Cardiac fibroblast (primary cell): ENCODE results near the gene PARVB.
A peak's percentile ranks its signal among the peaks of the same experiment; 100 is the strongest.

Experiments used
- DNase-seq, 2 donors: peaks; one replicate each; pipeline versions ENCODE4 v3.0.0 to v3.0.0-alpha.2; 2010; ENCODE audit warnings: low read depth in 2 of 2
- H3K4me3 ChIP-seq, 2 donors: replicated peaks in 1 of 2; 1 replicate in 1 of 2; 2 replicates in 1 of 2; pipeline ENCODE4 v1.5.1; 2011; ENCODE audit warnings: low read depth in 2 of 2, low read length in 2 of 2, mild to moderate bottlenecking in 2 of 2, moderate library complexity in 1 of 2
- CTCF ChIP-seq: IDR thresholded peaks from one replicate; pipeline ENCODE4 v1.5.1; 2011; ENCODE audit warnings: low read depth, mild to moderate bottlenecking, low read length, inconsistent platforms

PARVB gene

DNA sequence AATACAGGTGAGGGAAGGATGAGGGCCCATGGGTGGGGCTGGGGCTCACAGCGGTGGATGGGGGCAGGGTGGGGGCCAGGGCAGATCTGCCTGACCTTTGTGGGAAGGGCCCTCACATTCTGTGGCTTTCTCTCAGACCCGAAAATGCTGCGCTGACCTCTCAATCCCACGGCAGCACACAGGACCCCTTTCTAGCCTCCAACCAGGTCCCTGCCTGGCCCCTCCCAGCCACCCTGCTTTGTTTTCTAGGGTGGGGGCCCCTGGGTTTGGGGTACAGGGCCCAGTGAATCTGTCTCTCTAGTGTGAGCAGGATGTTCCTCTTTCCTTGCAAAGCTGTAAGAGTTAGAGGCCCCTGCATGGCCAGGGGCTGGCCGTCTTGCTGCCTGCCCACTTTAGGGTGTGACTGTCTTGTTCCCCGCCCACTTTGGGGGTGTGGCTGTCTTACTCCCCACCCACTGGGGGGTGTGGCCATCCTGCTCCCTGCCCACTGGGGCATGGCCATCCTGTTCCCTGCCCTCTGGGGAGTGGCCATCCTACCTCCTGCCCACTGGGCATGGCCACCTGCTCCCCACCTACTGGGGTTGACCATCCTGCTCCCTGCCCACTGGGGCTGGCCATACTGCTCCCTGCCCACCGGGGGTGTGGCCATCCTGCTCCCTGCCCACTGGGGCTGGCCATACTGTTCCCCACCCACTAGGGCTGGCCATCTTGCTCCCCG lies 168.2 kb downstream of the PARVB start:
- no peak overlapping the region for H3K4me3 ChIP-seq
- no peak for TF ChIP-seq CTCF
- DNase-seq = peak in 1 of 2 donors; percentile 25

DNA sequence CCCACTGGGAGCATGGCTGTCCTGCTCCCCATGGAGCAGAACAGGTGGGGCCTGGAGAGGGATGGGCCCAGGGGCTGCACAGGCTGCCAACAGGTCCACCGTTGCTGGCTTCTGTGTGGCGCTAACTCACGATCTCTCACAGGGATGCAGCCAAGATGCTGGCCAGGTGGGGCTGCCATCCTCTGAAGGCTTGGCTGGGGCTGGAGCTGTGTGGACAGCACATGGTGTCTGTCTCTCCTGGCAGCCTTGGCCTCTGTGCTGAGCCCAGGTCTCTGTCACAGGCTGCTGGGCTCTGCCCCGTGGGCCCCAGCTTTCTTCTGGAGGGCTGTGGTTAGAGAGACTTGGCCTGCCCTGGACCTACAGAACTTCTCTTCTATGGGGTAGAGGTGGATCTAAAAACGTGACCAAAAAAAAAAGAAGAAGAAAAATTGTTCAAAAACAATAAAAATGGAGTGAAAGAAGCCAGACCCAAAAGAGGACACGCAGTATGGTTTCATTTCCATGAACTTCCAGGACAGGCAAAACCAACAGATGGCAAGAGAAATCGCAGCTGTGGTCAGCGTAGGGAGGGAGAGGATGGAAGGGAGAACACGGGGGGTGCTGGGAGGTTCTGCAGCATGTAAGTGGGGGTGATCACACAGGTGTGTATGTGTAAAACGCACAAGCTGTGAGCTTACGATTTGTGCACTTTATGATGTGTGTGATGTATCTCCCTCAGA lies 168.9 kb downstream of the PARVB start:
- DNase-seq = no peak
- no peak overlapping the region for H3K4me3 ChIP-seq

GRCh38 chr22:44193535-44193891 lies 169.4 kb downstream of the PARVB start:
- no peak for DNase-seq
- H3K4me3 ChIP-seq = no peak overlapping the region
- TF ChIP-seq CTCF = no peak

More for the DNA sequence above, 168.9 kb downstream of the PARVB start:
- TF ChIP-seq CTCF = no peak

DNA sequence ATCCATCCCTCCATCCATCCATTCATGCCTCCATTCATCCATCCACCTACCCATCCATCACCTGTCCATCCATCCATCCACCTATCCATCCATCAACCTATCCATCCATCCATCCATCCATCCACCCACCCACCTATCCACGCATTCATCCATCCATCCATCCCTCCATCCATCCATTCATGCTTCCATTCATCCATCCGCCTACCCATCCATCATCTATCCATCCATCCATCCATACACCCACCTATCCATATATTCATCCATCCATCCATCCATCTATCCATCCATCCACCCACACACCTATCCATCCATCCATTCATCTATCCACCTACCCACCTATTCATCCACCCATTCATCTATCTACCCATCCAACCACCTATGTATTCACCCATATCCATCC lies 170.5 kb downstream of the PARVB start:
- H3K4me3 ChIP-seq = no peak overlapping the region
- DNase-seq = no peak
- TF ChIP-seq CTCF = no peak

DNA sequence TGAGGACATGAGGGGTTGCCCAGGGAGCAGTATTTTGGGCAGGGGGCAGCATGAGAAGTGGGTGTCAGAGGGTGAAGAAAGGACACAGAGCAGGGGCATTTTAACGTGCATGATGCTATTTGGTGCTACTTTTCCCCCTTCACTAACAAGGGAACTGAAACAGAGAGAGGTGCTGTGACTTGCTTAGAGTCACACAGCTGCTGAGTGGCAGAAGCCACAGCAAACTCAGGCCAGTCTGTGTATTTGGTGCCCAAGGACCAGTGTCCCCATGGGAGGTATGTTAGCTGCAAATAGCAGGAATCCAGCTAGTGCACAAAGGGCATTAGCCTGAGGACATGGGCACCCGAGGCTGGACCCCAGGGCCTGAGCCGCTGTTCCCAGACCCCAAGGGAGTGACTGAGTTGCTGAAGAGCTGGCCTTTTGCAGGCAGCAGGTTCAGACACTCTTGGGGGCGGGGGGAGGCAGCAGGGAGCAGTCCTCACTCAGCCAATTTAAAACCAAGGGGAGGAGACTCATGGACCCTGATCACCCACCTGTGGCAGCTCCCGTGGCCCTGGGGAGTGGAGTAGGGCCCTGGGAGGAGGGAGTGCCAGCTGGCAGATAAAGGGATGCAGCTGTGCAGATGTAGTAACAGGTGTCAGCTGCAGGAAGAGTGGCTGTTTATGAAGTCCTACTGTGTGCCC lies 171.2 kb downstream of the PARVB start:
- no peak for TF ChIP-seq CTCF
- no peak for DNase-seq
- H3K4me3 ChIP-seq = no peak overlapping the region

DNA sequence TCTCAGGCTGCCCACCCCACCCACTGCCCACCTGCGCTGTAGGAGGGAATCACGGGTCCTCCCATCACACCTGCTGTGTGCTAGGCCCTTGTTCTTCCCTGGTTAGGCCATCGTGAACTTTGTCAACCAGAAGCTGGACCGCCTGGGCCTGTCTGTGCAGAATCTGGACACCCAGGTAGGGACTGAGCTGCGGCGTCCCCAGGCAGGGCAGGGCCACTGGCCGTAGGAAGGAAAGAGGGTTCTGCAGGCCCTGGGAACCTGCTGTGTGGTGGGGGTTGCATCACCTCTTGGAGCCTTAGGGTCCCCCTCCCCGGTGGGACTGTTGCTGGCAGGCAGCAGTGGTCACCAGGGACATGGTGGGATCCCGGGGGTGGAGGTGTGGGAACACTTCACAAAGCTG lies 172.1 kb downstream of the PARVB start:
- DNase-seq = no peak
- H3K4me3 ChIP-seq = no peak overlapping the region
- no peak for TF ChIP-seq CTCF
